ENCODE measurements around the gene SLC25A28.

GRCh38 chr10:99628923-99629624 lies 8.8 kb upstream of the SLC25A28 start:
- no peak for TF ChIP-seq CTCF (IDR thresholded peaks at IDR 0.05)
- no peak for TF ChIP-seq POLR2AphosphoS5 (IDR thresholded peaks at IDR 0.05)

All from transverse colon (tissue), 4 donors.